ENCODE results near the gene MUC22.
"Not testable (repeated sequence)": the region's sequence is repeated elsewhere in the genome, so short reads cannot be mapped to it uniquely, and the experiment has no call there.

Gene MUC22

DNA sequence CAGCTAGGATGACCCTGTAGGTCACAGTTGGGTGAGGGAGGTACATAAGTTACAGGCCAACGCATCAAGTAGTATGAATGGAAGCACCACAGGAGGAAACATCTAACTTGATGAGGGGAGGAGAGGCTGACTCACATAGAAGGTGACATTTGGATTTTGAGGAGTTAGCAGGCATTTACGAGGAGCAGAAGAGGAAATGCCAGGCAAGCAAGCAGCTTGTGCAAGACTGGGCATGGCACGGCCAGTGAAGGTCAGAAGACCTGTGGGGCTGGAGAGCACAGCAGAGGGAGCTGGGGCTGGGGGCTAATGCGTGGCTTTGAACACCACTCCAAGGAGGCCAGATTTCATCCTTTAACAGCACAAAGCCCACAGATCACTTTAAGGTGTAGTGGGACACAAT is 37.8 kb downstream of the MUC22 start:
- TF ChIP-seq, protein P1, sequence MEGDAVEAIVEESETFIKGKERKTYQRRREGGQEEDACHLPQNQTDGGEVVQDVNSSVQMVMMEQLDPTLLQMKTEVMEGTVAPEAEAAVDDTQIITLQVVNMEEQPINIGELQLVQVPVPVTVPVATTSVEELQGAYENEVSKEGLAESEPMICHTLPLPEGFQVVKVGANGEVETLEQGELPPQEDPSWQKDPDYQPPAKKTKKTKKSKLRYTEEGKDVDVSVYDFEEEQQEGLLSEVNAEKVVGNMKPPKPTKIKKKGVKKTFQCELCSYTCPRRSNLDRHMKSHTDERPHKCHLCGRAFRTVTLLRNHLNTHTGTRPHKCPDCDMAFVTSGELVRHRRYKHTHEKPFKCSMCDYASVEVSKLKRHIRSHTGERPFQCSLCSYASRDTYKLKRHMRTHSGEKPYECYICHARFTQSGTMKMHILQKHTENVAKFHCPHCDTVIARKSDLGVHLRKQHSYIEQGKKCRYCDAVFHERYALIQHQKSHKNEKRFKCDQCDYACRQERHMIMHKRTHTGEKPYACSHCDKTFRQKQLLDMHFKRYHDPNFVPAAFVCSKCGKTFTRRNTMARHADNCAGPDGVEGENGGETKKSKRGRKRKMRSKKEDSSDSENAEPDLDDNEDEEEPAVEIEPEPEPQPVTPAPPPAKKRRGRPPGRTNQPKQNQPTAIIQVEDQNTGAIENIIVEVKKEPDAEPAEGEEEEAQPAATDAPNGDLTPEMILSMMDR (IDR thresholded peaks at IDR 0.05; ENCODE audit: borderline replicate concordance, control extremely low read depth, extremely low read depth, insufficient read depth, missing control alignments), result no peak
- DNase-seq (ENCODE audit: low spot score), result no peak
- in situ Hi-C loops (cut with MboI; ENCODE audit: low sequenced_read_pairs, unreplicated experiment), result no loop called here

DNA sequence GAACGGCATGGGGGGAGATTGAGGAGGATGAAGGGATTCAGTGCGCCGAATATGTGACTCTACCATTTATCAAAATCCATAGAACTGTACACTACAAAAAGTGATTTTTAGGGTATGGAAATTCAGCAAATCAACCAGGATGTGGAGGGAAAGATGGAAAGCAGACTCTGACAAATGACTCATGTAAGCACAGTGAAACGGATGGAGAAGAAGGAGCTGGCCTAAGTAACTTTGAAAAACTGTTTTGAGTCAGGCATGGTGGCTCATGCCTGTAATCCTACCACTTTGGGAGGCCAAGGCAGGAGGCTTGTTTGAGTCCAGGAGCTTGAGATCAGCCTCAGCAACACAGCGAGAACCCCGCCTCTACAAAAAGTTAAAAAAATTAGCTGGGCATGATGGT is 39.2 kb downstream of the MUC22 start:
- DNase-seq (ENCODE audit: low spot score), result no peak
- in situ Hi-C loops (cut with MboI; ENCODE audit: low sequenced_read_pairs, unreplicated experiment), result no loop called here
- TF ChIP-seq, protein P1 (IDR thresholded peaks at IDR 0.05; ENCODE audit: borderline replicate concordance, control extremely low read depth, extremely low read depth, insufficient read depth, missing control alignments), result no peak

DNA sequence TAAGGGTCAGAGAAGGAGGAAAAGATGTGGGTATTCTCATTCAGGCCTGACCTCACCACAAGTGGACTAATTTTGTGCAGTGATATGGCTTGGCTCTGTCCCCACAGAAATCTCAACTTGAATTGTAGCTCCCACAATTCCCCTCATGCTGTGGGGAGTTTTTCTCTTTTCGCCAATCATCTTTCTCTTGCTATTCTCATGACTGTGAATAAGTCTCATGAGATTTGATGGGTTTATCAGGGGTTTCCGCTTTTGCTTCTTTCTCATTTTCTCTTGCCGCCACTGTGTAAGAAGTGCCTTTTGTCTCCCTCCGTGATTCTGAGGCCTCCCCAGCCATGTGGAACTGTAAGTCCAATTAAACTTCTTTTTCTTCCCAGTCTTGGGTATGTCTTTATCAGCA is 42.9 kb downstream of the MUC22 start:
- in situ Hi-C loops (cut with MboI; ENCODE audit: low sequenced_read_pairs, unreplicated experiment); DNase-seq (ENCODE audit: low spot score): not testable (repeated sequence)

DNA sequence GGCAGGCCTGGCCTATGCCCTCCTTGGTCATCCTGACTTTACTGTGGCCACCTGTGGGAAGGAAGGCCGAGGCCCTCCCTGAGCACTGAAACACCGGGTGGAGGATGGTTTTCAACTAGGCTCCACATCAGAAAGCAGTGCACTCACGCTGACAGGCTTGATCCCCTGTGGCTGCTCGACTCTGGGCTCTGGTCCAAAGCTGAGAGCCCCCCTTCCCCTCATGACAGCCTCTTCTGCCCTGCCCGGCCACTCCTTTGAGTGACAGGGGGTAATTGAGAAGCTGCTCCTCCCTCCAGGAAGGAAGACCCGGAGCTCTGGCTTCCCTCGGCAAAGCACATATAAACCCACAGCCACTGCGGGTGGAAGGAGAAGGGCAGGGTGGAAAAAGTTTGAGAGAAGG is 43.6 kb downstream of the MUC22 start:
- no peak for DNase-seq (ENCODE audit: low spot score)
- in situ Hi-C loops (cut with MboI; ENCODE audit: low sequenced_read_pairs, unreplicated experiment), result no loop called here
- TF ChIP-seq, protein P1 (IDR thresholded peaks at IDR 0.05; ENCODE audit: borderline replicate concordance, control extremely low read depth, extremely low read depth, insufficient read depth, missing control alignments), result no peak

DNA sequence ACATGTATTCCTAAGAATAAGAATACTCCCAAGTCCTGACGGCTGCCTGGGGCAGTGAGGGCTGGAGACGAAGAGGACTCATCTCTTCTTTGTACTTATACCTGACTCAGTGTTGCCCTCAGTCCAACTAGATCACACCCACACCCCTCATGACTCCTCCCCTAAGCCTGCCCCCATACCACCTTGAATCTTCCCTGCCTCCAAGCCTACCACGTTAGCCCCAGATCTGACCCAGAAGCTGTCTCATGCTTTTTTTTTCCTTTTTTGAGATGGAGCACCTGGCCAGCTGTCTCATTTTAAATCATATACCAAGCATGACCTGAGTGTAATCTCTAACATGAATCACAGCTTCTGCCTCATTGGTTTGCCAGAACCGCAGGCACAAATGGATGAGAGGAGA is 45.2 kb downstream of the MUC22 start:
- in situ Hi-C loops (cut with MboI; ENCODE audit: low sequenced_read_pairs, unreplicated experiment), result no loop called here
- DNase-seq (ENCODE audit: low spot score), result no peak
- TF ChIP-seq, protein P1 (IDR thresholded peaks at IDR 0.05; ENCODE audit: borderline replicate concordance, control extremely low read depth, extremely low read depth, insufficient read depth, missing control alignments), result no peak

DNA sequence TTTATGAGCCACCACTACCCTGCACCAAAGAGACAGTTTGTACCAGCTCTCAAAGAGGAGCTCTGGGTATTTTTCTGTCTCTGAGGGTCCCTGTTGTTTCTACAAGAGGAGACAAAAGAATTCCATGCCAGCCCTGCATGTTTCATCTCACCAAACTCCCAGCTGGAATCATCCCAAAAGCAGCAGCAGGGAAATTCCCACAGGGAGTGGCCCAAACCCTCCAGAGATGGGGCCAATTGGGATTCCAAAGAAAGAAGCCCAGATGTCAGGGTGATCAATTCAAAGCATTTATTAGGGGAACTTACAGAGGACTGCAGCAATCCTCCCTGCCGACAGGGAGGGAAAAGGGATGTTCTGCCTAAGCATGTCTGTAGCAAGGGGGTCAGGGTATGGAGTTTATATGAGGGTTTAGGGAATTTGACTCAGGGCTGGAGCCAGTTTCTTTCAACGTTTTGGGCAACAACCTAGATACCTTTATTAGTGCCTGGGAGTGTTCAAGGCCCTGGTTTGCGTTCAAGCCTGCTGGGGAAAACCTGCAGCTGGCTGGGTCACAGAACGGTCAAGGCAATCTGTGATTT is 47.2 kb downstream of the MUC22 start:
- TF ChIP-seq, protein P1 (IDR thresholded peaks at IDR 0.05; ENCODE audit: borderline replicate concordance, control extremely low read depth, extremely low read depth, insufficient read depth, missing control alignments), result no peak
- in situ Hi-C loops (cut with MboI; ENCODE audit: low sequenced_read_pairs, unreplicated experiment), result no loop called here
- no peak for DNase-seq (ENCODE audit: low spot score)

DNA sequence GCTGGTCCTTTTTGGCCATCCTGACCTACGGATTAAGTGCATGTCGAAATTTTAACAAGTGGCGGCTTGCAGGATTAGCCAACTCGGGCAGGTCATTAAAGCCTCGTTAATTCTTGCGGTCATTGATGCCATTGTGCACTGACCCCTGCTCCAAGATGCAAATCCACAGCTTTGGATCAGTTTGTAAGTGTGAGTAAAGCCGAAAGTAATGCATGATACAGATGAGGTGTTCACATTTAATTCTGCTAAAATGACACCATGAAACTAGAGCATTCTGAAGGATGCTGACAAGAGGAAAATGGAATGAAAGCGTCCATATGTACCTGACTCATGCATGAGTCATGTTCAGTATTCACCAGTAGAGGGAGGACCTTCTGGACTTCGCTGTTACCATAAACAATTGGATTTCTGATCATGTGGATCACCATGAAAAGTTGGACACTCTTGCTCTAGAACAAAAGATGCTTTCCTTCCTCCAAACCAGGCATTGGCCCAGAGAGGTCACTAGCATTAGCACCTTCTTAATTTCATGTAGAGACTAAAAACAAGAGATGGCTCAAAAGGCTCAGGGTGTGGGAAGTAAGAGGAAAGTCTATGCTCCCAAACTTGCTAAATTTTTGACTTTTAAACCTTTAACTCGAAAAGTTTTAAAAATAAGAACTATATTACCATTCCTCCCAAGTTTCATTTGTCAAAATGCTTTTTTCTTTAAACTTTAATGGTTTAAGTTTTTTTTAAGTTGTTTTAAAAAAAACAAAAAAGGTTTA is 48.0 kb downstream of the MUC22 start:
- TF ChIP-seq, protein P1 (IDR thresholded peaks at IDR 0.05; ENCODE audit: borderline replicate concordance, control extremely low read depth, extremely low read depth, insufficient read depth, missing control alignments), result no peak
- in situ Hi-C loops (cut with MboI; ENCODE audit: low sequenced_read_pairs, unreplicated experiment), result no loop called here
- DNase-seq (ENCODE audit: low spot score), result no peak

Measured in GM13976 (cell line).